ENCODE data around the gene CHMP2A. TPM values are rescaled to one million over a fixed set of nuclear protein-coding genes. Genes with fewer than 3 reads are reported as not detected.
A peak's percentile ranks its signal among the peaks of the same experiment; 100 is the strongest.

Gene CHMP2A
- 70.1 and 137 TPM in 2 replicates for total RNA-seq

DNA sequence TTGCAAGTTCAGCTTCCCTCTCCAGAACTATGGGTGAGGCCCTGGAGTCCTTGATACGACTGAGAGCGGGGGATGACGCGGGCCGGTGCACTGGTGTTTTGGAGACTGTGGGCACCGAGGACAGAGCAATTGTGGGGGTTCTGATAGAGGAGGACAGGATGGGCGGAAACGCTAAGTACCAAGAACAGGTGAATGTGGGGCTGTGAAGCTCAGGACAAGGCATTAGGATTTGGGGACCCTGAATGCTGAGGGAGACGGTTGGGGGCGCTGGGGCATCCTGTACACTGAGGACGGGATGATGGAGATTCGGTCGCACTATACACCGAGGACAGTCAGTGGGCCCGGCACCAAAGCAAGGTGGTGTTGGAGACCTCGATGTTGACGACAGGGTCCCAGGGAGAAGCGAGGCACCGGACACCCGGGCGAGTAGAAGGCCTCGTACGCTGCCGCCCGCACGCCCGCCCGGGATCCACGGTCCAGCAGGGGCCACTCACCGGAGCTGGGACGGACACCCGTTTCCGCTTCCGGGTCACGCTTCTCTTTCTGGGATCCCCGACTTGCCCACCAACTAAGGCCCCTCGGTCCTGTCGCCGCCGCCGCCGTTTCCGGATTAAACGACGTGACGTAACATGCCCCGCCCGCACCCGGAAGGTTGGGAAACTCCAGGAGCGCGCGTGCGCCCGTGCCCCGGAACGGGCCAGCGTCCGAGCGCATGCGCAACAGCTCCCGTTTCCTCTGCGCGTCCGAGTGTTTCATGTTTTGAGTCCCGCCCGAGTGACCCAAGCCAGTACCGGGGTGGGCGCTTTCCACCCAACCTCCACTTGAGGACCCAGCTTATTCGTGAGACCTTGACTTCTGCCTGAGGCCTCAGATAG, at the start of gene CHMP2A:
Gene CHMP2A, minus strand, starts transcription at position 612 of the 875 bp plus-strand sequence. CDS start 893 bp downstream, outside the sequence.
- TF ChIP-seq CTCF (conservative IDR thresholded peaks at IDR 0.05; ENCODE audit: low read depth, low read length), result no peak
- no peak for DNase-seq (ENCODE audit: low read depth)
- peak within 1 kb of the TSS; percentile 94 for H3K4me3 ChIP-seq (ENCODE audit: low read depth, low read length)

GRCh38 chr19:58586133-58586765, 31.3 kb upstream of the CHMP2A start:
- no peak for TF ChIP-seq CTCF (conservative IDR thresholded peaks at IDR 0.05; ENCODE audit: low read depth, low read length)
- no peak for DNase-seq (ENCODE audit: low read depth)
- no peak overlapping the region for H3K4me3 ChIP-seq (ENCODE audit: low read depth, low read length)

DNA sequence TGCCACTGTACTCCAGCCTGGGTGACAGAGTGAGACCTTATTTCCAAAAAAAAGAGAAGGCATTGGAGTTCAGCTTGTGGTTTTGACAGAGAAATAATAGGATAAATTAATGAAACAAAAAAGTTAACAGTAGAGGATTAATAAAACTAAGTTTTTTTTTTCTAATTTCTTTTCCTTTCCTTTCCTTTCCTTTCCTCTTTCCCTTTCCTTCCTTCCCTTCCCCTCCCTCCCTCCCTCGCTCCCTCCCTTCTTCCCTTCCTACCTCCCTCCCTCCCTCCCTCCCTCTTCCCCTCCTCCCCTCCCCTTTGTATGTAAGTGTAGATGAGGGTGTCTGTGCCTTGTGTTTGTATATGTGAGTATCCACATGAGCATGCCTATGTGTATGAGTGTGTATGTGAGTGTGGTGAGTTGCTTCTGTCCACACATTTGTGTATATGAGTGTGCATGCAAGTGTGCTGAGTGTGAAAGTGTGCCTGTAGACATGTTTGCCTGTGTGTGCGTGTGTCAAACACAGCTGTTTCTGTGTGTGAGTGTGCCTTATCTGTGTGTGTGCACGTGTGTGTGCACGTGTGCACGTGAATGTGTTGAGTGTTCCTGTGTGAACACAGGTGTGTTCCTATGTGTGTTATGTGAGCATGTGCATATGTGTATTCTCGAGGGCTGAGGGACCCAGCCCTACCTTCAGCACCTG, 30.7 kb upstream of the CHMP2A start:
- TF ChIP-seq CTCF (conservative IDR thresholded peaks at IDR 0.05; ENCODE audit: low read depth, low read length), result no peak
- DNase-seq (ENCODE audit: low read depth), result no peak
- no peak overlapping the region for H3K4me3 ChIP-seq (ENCODE audit: low read depth, low read length)

GRCh38 chr19:58584498-58585441, 29.9 kb upstream of the CHMP2A start:
- TF ChIP-seq CTCF (conservative IDR thresholded peaks at IDR 0.05; ENCODE audit: low read depth, low read length), result no peak
- no peak for DNase-seq (ENCODE audit: low read depth)

GRCh38 chr19:58582985-58583384, 28.1 kb upstream of the CHMP2A start:
- no peak for DNase-seq (ENCODE audit: low read depth)
- TF ChIP-seq CTCF (conservative IDR thresholded peaks at IDR 0.05; ENCODE audit: low read depth, low read length), result no peak
- H3K4me3 ChIP-seq (ENCODE audit: low read depth, low read length), result no peak overlapping the region

More at GRCh38 chr19:58584498-58585441, 29.9 kb upstream of the CHMP2A start:
- H3K4me3 ChIP-seq (ENCODE audit: low read depth, low read length), result no peak overlapping the region

Data from epithelial cell of proximal tubule (primary cell).